BLaER1 (cell line): ENCODE results near the gene GNAQ.

ENCODE experiments used
- H3K27ac ChIP-seq: shearing (Covaris generic); formaldehyde crosslinking; 2 replicates; pipeline ENCODE4 v1.8.1; 2022
- H3K27me3 ChIP-seq: shearing (Covaris generic); formaldehyde crosslinking; 2 replicates; pipeline ENCODE4 v1.8.1; 2022
- H3K36me3 ChIP-seq: shearing (Covaris generic); formaldehyde crosslinking; 2 replicates; pipeline ENCODE4 v1.8.1; 2022
- H3K4me1 ChIP-seq: shearing (Covaris generic); formaldehyde crosslinking; 2 replicates; pipeline ENCODE4 v1.8.1; 2022
- H3K4me2 ChIP-seq: shearing (Covaris generic); formaldehyde crosslinking; 2 replicates; pipeline ENCODE4 v1.8.1; 2022
- H3K4me3 ChIP-seq: shearing (Covaris generic); formaldehyde crosslinking; 2 replicates; pipeline ENCODE4 v1.8.1; 2022
- H3K9ac ChIP-seq: shearing (Covaris generic); formaldehyde crosslinking; 2 replicates; pipeline ENCODE4 v1.8.1; 2022
- H3K9me3 ChIP-seq: shearing (Covaris generic); formaldehyde crosslinking; 2 replicates; pipeline ENCODE4 v1.8.1; 2022
- H4K20me1 ChIP-seq: shearing (Covaris generic); formaldehyde crosslinking; 2 replicates; pipeline ENCODE4 v1.8.1; 2022
- Cebpa-rat ChIP-seq: shearing (Covaris generic); IDR thresholded peaks from 2 replicates; pipeline ENCODE4 v1.8.1; 2022

GNAQ gene

GRCh38 chr9:77939149-77939668 lies 92.4 kb downstream of the GNAQ start:
- no peaks in the 10 kb centered on the region for H3K27me3 ChIP-seq
- peaks cover 37% of the 10 kb centered on the region for H3K4me1 ChIP-seq
- H3K9me3 ChIP-seq = peaks cover 31% of the 10 kb centered on the region
- no peaks in the 10 kb centered on the region for H4K20me1 ChIP-seq
- H3K4me2 ChIP-seq = no peak overlapping the region
- no peak for TF ChIP-seq Cebpa-rat
- no peak overlapping the region for H3K27ac ChIP-seq
- no peak overlapping the region for H3K4me3 ChIP-seq
- H3K36me3 ChIP-seq = peaks cover 7% of the 10 kb centered on the region
- no peak overlapping the region for H3K9ac ChIP-seq

- Histone ChIP-seq H3K9me3 (peaks cover 31% of the 10 kb centered on the region), H3K4me1 (peaks cover 34% of the 10 kb centered on the region), H3K27me3 (no peaks in the 10 kb centered on the region), H3K4me2 (no peak overlapping the region), H3K9ac (no peak overlapping the region), H3K27ac (no peak overlapping the region), H4K20me1 (no peaks in the 10 kb centered on the region), H3K4me3 (no peak overlapping the region), H3K36me3 (peaks cover 7% of the 10 kb centered on the region)
- TF ChIP-seq Cebpa-rat = no peak
Measured at GRCh38 chr9:77938163-77938562, 93.4 kb downstream of the GNAQ start.

- Histone ChIP-seq H3K36me3 (peaks cover 7% of the 10 kb centered on the region), H3K27ac (peak overlapping the region; percentile 18), H3K4me2 (peak overlapping the region; percentile 76), H4K20me1 (no peaks in the 10 kb centered on the region), H3K9ac (no peak overlapping the region), H3K9me3 (peaks cover 31% of the 10 kb centered on the region), H3K27me3 (no peaks in the 10 kb centered on the region), H3K4me3 (no peak overlapping the region), H3K4me1 (peaks cover 31% of the 10 kb centered on the region)
- no peak for TF ChIP-seq Cebpa-rat
Measured at GRCh38 chr9:77935974-77936373, 95.6 kb downstream of the GNAQ start.

GRCh38 chr9:77935211-77935610 lies 96.4 kb downstream of the GNAQ start:
- H3K4me3 ChIP-seq = no peak overlapping the region
- no peaks in the 10 kb centered on the region for H4K20me1 ChIP-seq
- no peak for TF ChIP-seq Cebpa-rat
- H3K4me1 ChIP-seq = peaks cover 31% of the 10 kb centered on the region
- H3K9me3 ChIP-seq = peaks cover 26% of the 10 kb centered on the region
- H3K27me3 ChIP-seq = no peaks in the 10 kb centered on the region
- peak overlapping the region; percentile 18 for H3K27ac ChIP-seq
- H3K9ac ChIP-seq = no peak overlapping the region
- peaks cover 7% of the 10 kb centered on the region for H3K36me3 ChIP-seq
- H3K4me2 ChIP-seq = peak overlapping the region; percentile 76

- Histone ChIP-seq H3K4me3 (no peak overlapping the region), H3K9ac (no peak overlapping the region), H3K4me1 (peaks cover 31% of the 10 kb centered on the region), H3K27me3 (no peaks in the 10 kb centered on the region), H3K4me2 (no peak overlapping the region), H3K36me3 (peaks cover 7% of the 10 kb centered on the region), H3K9me3 (peaks cover 26% of the 10 kb centered on the region), H3K27ac (no peak overlapping the region), H4K20me1 (no peaks in the 10 kb centered on the region)
- TF ChIP-seq Cebpa-rat = no peak
Measured at GRCh38 chr9:77933976-77934375, 97.6 kb downstream of the GNAQ start.

GRCh38 chr9:77933019-77933418 lies 98.6 kb downstream of the GNAQ start:
- Histone ChIP-seq H3K27ac (no peak overlapping the region), H3K4me1 (peaks cover 31% of the 10 kb centered on the region), H3K36me3 (no peaks in the 10 kb centered on the region), H3K9me3 (peaks cover 18% of the 10 kb centered on the region; the same call in 1 of the 2 replicates), H3K4me3 (no peak overlapping the region), H4K20me1 (no peaks in the 10 kb centered on the region), H3K27me3 (no peaks in the 10 kb centered on the region), H3K4me2 (no peak overlapping the region), H3K9ac (no peak overlapping the region)
- no peak for TF ChIP-seq Cebpa-rat

GRCh38 chr9:77929942-77930341 lies 101.7 kb downstream of the GNAQ start:
- Histone ChIP-seq H3K4me2 (no peak overlapping the region), H3K27me3 (no peaks in the 10 kb centered on the region), H4K20me1 (no peaks in the 10 kb centered on the region), H3K27ac (no peak overlapping the region), H3K4me1 (peaks cover 5% of the 10 kb centered on the region), H3K9ac (no peak overlapping the region), H3K36me3 (no peaks in the 10 kb centered on the region), H3K9me3 (peaks cover 10% of the 10 kb centered on the region; the same call in 1 of the 2 replicates), H3K4me3 (no peak overlapping the region)
- no peak for TF ChIP-seq Cebpa-rat

- H3K4me1 ChIP-seq = no peaks in the 10 kb centered on the region
- H3K27ac ChIP-seq = no peak overlapping the region
- H3K4me2 ChIP-seq = no peak overlapping the region
- 0 out of 2 replicates have a peak, but pooled peaks cover 1% of the 10 kb centered on the region for H3K36me3 ChIP-seq
- 0 out of 2 replicates have a peak, but pooled peaks cover 3% of the 10 kb centered on the region for H3K9me3 ChIP-seq
- no peak overlapping the region for H3K9ac ChIP-seq
- no peak overlapping the region for H3K4me3 ChIP-seq
- no peaks in the 10 kb centered on the region for H3K27me3 ChIP-seq
- H4K20me1 ChIP-seq = no peaks in the 10 kb centered on the region
- no peak for TF ChIP-seq Cebpa-rat
Measured at GRCh38 chr9:77927265-77927664, 104.3 kb downstream of the GNAQ start.

- no peak overlapping the region for H3K4me2 ChIP-seq
- 0 out of 2 replicates have a peak, but pooled peaks cover 5% of the 10 kb centered on the region for H3K36me3 ChIP-seq
- no peak for TF ChIP-seq Cebpa-rat
- no peaks in the 10 kb centered on the region for H3K4me1 ChIP-seq
- peaks cover 4% of the 10 kb centered on the region for H3K27me3 ChIP-seq
- H3K27ac ChIP-seq = no peak overlapping the region
- no peaks in the 10 kb centered on the region for H4K20me1 ChIP-seq
- 0 out of 2 replicates have a peak, but pooled peaks cover 3% of the 10 kb centered on the region for H3K9me3 ChIP-seq
- H3K9ac ChIP-seq = no peak overlapping the region
- H3K4me3 ChIP-seq = no peak overlapping the region
Measured at GRCh38 chr9:77926371-77926878, 105.2 kb downstream of the GNAQ start.

- no peaks in the 10 kb centered on the region for H3K4me1 ChIP-seq
- TF ChIP-seq Cebpa-rat = no peak
- peaks cover 21% of the 10 kb centered on the region for H3K36me3 ChIP-seq
- no peaks in the 10 kb centered on the region for H4K20me1 ChIP-seq
- H3K9me3 ChIP-seq = no peaks in the 10 kb centered on the region
- peaks cover 4% of the 10 kb centered on the region for H3K27me3 ChIP-seq
- H3K27ac ChIP-seq = no peak overlapping the region
- no peak overlapping the region for H3K4me3 ChIP-seq
- no peak overlapping the region for H3K4me2 ChIP-seq
- H3K9ac ChIP-seq = no peak overlapping the region
Measured at GRCh38 chr9:77922591-77922990, 109.0 kb downstream of the GNAQ start.
